ENCODE measurements around the gene LOXHD1. TPM values are rescaled to one million over a fixed set of nuclear protein-coding genes. Genes with fewer than 3 reads are reported as not detected.

The LOXHD1 gene
- total RNA-seq, 4 donors from 2014 or later, result 0.41 TPM; not detected in 3

GRCh38 chr18:46646468-46646867 is 10.6 kb downstream of the LOXHD1 start:
- TF ChIP-seq POLR2A (IDR thresholded peaks at IDR 0.05) (no peak), CTCF (IDR thresholded peaks at IDR 0.05 in 4 of 5, conservative IDR thresholded peaks at IDR 0.05 in 1 of 5) (no peak)
- in situ Hi-C loops (cut with MboI; ENCODE audit: low sequenced_read_pairs in 4 of 4), result no loop called here
- H3K27me3 ChIP-seq, result no peaks in the 10 kb centered on the region
- no peaks in the 10 kb centered on the region for H3K9me3 ChIP-seq
- H3K4me1 ChIP-seq, result no peaks in the 10 kb centered on the region
- no peak overlapping the region for H3K4me3 ChIP-seq
- ATAC-seq (no peak), DNase-seq (no peak)
- intact Hi-C loops (cut with DNase I; ENCODE audit: low total_unique reads), result loop anchor here (10.0 kb wide), 1 partner anchor 82 kb away; no protein-coding TSS in a partner anchor
- no peak overlapping the region for H3K27ac ChIP-seq
- H3K36me3 ChIP-seq, result no peaks in the 10 kb centered on the region

GRCh38 chr18:46642561-46642960 is 14.5 kb downstream of the LOXHD1 start:
- DNase-seq (no peak), ATAC-seq (no peak)
- H3K27ac ChIP-seq, result no peak overlapping the region
- no peaks in the 10 kb centered on the region for H3K4me1 ChIP-seq
- in situ Hi-C loops (cut with MboI; ENCODE audit: low sequenced_read_pairs in 4 of 4) (no loop called here), intact Hi-C loops (cut with DNase I; ENCODE audit: low total_unique reads) (loop anchor here (10.0 kb wide), 1 partner anchor 78 kb away; no protein-coding TSS in a partner anchor)
- no peaks in the 10 kb centered on the region for H3K9me3 ChIP-seq
- H3K4me3 ChIP-seq, result no peak overlapping the region
- TF ChIP-seq POLR2A (IDR thresholded peaks at IDR 0.05), result no peak
- TF ChIP-seq CTCF (IDR thresholded peaks at IDR 0.05 in 4 of 5, conservative IDR thresholded peaks at IDR 0.05 in 1 of 5), result no peak
- no peaks in the 10 kb centered on the region for H3K27me3 ChIP-seq
- no peaks in the 10 kb centered on the region for H3K36me3 ChIP-seq

GRCh38 chr18:46641917-46642316 is 15.1 kb downstream of the LOXHD1 start:
- DNase-seq, result no peak
- in situ Hi-C loops (cut with MboI; ENCODE audit: low sequenced_read_pairs in 4 of 4), result no loop called here
- TF ChIP-seq POLR2A (IDR thresholded peaks at IDR 0.05) (no peak), CTCF (IDR thresholded peaks at IDR 0.05 in 4 of 5, conservative IDR thresholded peaks at IDR 0.05 in 1 of 5) (no peak)
- intact Hi-C loops (cut with DNase I; ENCODE audit: low total_unique reads), result loop anchor here (10.0 kb wide), 1 partner anchor 77 kb away; no protein-coding TSS in a partner anchor
- Histone ChIP-seq H3K27ac (no peak overlapping the region), H3K27me3 (no peaks in the 10 kb centered on the region), H3K36me3 (no peaks in the 10 kb centered on the region), H3K4me1 (no peaks in the 10 kb centered on the region), H3K9me3 (no peaks in the 10 kb centered on the region), H3K4me3 (no peak overlapping the region)
- ATAC-seq, result no peak

GRCh38 chr18:46639386-46639785 is 17.6 kb downstream of the LOXHD1 start:
- Histone ChIP-seq H3K9me3 (no peaks in the 10 kb centered on the region), H3K4me1 (no peaks in the 10 kb centered on the region), H3K27ac (no peak overlapping the region), H3K27me3 (no peaks in the 10 kb centered on the region), H3K36me3 (no peaks in the 10 kb centered on the region), H3K4me3 (no peak overlapping the region)
- TF ChIP-seq POLR2A (IDR thresholded peaks at IDR 0.05), result no peak
- no peak for TF ChIP-seq CTCF (IDR thresholded peaks at IDR 0.05 in 4 of 5, conservative IDR thresholded peaks at IDR 0.05 in 1 of 5)
- in situ Hi-C loops (cut with MboI; ENCODE audit: low sequenced_read_pairs in 4 of 4) (no loop called here), intact Hi-C loops (cut with DNase I; ENCODE audit: low total_unique reads) (no loop called here)
- no peak for DNase-seq
- no peak for ATAC-seq

- in situ Hi-C loops (cut with MboI; ENCODE audit: low sequenced_read_pairs in 4 of 4) (no loop called here), intact Hi-C loops (cut with DNase I; ENCODE audit: low total_unique reads) (no loop called here)
- Histone ChIP-seq H3K4me3 (no peak overlapping the region), H3K4me1 (no peaks in the 10 kb centered on the region), H3K27me3 (no peaks in the 10 kb centered on the region), H3K36me3 (no peaks in the 10 kb centered on the region), H3K27ac (no peak overlapping the region), H3K9me3 (no peaks in the 10 kb centered on the region)
- ATAC-seq, result no peak
- no peak for DNase-seq
- TF ChIP-seq CTCF (IDR thresholded peaks at IDR 0.05 in 4 of 5, conservative IDR thresholded peaks at IDR 0.05 in 1 of 5) (no peak), POLR2A (IDR thresholded peaks at IDR 0.05) (no peak)
These were observed 20.9 kb downstream of the LOXHD1 start for GRCh38 chr18:46636040-46636630.

All from gastrocnemius medialis (tissue), 4 donors.